Prostate gland (tissue), 2 donors: ENCODE results near the gene UBR3.

ENCODE experiments used
- POLR2A ChIP-seq: fragments of 450-650 bp; IDR thresholded peaks from one replicate; pipeline ENCODE4 v1.6.1; 2016; ENCODE audit warnings: antibody characterized with exemption, mild to moderate bottlenecking
- TF ChIP-seq, protein P1 (sequence below), 4 experiments: fragments of 200-600 bp in 2 of 4; fragments of 450-650 bp in 2 of 4; sonication (generic) in 2 of 4; IDR thresholded peaks; 1 replicate in 3 of 4; 2 replicates in 1 of 4; pipeline ENCODE4 v1.5.1; 2016 to 2019; ENCODE audit warnings: antibody characterized with exemption in 4 of 4, mild to moderate bottlenecking in 2 of 4, moderate library complexity in 2 of 4

DNA sequence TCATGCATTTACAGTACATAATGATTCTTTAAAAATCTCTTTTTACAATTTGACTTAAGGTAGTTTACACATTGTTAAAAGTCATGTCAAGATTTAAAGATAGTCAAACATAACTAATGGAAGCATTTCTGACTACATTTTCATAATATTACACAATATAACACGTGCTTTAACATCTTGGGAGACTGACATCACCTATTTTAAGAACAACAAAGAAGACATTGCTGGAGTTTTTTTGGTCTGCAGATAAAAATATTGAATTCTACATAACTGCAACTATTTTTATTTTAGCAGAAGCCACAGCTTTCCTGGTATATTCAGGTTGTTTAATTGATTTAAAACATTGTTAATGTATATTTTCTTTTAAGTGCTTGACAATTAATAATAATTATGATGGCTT is 65.7 kb downstream of the UBR3 start:
- TF ChIP-seq, protein P1, sequence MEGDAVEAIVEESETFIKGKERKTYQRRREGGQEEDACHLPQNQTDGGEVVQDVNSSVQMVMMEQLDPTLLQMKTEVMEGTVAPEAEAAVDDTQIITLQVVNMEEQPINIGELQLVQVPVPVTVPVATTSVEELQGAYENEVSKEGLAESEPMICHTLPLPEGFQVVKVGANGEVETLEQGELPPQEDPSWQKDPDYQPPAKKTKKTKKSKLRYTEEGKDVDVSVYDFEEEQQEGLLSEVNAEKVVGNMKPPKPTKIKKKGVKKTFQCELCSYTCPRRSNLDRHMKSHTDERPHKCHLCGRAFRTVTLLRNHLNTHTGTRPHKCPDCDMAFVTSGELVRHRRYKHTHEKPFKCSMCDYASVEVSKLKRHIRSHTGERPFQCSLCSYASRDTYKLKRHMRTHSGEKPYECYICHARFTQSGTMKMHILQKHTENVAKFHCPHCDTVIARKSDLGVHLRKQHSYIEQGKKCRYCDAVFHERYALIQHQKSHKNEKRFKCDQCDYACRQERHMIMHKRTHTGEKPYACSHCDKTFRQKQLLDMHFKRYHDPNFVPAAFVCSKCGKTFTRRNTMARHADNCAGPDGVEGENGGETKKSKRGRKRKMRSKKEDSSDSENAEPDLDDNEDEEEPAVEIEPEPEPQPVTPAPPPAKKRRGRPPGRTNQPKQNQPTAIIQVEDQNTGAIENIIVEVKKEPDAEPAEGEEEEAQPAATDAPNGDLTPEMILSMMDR (IDR thresholded peaks at IDR 0.05), result no peak
- TF ChIP-seq POLR2A, result no peak
